AG10803 (cell line): Measurements from ENCODE around the gene GSE1.

Experiments
- DNase-seq: peaks from one replicate; pipeline ENCODE4 v3.0.0; 2010; ENCODE audit warnings: low read depth
- H3K4me3 ChIP-seq: 2 replicates; pipeline ENCODE4 v1.5.1; 2011; ENCODE audit warnings: mild to moderate bottlenecking, low read length, control low read depth
- CTCF ChIP-seq: conservative IDR thresholded peaks from 2 replicates; pipeline ENCODE4 v1.5.1; 2011; ENCODE audit warnings: mild to moderate bottlenecking, low read length, control low read depth, inconsistent platforms

GSE1 gene

GRCh38 chr16:85615852-85616606 lies 2.9 kb downstream of the GSE1 start:
- TF ChIP-seq CTCF: peak; percentile 93
- DNase-seq: peak; percentile 74
- H3K4me3 ChIP-seq: peak overlapping the region; percentile 5; the same call in 1 of the 2 replicates

DNA sequence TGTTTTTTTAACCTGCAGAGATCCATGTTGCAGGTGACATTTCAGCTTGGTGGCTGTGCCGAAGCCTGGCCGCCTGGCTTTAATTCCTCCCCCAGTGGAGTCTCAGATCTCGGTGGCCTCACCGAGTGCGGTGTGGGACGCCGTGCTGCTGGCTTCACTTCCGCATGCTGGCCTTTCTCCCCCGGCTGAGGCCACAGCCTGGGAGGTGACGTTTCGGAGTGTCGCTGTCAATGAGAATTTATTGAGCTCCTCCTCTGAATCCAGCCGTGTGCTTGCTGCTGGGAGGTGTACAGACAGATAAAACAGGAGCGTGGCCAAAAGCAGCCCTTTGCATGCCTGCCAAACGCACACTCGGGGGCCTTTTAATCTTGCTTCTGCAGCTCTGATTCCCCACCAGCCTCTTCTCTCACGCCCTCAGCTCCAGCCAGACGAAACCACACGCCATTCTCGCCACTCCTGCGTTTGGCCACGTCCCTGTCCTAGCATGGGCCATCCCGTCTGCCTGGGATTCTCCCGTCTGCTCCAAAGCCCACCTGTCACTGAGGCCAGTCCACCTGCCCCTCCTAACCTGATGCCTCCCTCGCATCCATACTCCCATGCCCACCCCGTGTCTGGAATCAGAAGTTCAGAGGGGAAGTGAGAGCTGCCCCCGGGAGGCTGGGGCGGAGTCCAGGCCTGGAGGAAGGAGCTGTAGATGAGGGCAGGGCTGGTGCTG lies 3.6 kb downstream of the GSE1 start:
- TF ChIP-seq CTCF: no peak
- no peak for DNase-seq
- no peak overlapping the region for H3K4me3 ChIP-seq

DNA sequence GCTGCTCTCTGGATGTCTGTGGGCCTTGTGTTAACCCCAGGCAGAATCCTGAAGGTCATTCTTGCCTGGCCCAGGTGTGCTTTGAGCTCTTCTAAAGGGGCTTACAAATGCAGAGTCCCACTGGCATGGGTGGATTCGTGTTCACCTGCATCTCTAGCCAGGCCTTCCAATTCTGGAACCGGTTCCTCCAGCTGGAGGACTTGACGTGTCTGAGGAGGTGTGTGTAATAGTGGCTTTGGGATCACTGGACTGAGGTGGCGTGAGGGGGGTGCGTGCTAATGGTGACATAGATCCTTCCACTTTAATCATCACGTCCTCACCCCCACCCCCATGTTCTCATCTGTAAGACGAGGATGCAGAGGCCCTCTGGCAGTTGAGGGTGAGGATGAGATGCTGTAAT lies 4.8 kb downstream of the GSE1 start:
- DNase-seq: no peak
- no peak overlapping the region for H3K4me3 ChIP-seq

GRCh38 chr16:85618521-85618920 lies 5.4 kb downstream of the GSE1 start:
- no peak for TF ChIP-seq CTCF
- no peak for DNase-seq
- H3K4me3 ChIP-seq: no peak overlapping the region

More for the DNA sequence above, 4.8 kb downstream of the GSE1 start:
- TF ChIP-seq CTCF: no peak

- H3K4me3 ChIP-seq: no peak overlapping the region
- DNase-seq: no peak
- TF ChIP-seq CTCF: no peak
These were observed 6.2 kb downstream of the GSE1 start for GRCh38 chr16:85619101-85619891.

DNA sequence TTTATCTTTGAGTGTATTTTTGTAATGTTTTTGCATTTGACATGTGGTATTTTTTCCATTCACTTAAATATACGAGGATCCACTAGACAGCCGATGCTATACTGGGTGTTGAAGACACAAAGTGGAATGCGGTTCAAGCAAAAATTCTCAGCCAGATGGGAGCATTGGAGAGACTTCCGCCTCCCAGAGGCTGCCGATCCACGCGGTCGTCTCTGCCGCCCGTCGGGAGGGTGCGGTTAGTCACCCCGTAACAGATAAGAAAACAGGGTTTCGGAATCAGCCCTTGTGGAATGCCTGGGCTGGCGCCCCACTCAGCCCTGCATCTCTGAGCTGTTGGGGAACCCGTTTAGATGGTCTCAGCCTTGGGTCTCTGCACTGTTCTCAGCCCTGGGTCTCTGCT lies 7.3 kb downstream of the GSE1 start:
- DNase-seq: no peak
- no peak for TF ChIP-seq CTCF
- no peak overlapping the region for H3K4me3 ChIP-seq
